HG03520 (cell line): Measurements from ENCODE around the gene CABP4.
A peak's percentile ranks its signal among the peaks of the same experiment; 100 is the strongest.
"Not testable (repeated sequence)": the region's sequence is repeated elsewhere in the genome, so short reads cannot be mapped to it uniquely, and the experiment has no call there.

Source experiments
- ATAC-seq: cut with Tn5 transposase; IDR thresholded peaks from one replicate; pipeline ENCODE4 v1.9.1; 2021; ENCODE audit warnings: mild to moderate bottlenecking, moderate library complexity; ENCODE audit not compliant: unreplicated experiment

The CABP4 gene

GRCh38 chr11:67418476-67419281, 36.5 kb upstream of the CABP4 start:
- ATAC-seq = no peak

GRCh38 chr11:67419325-67420049, 35.7 kb upstream of the CABP4 start:
- ATAC-seq = no peak

GRCh38 chr11:67420147-67420645, 35.0 kb upstream of the CABP4 start:
- no peak for ATAC-seq

- peak; percentile 76 for ATAC-seq
Observed at GRCh38 chr11:67420646-67421429, 34.3 kb upstream of the CABP4 start.

GRCh38 chr11:67421430-67422031, 33.6 kb upstream of the CABP4 start:
- ATAC-seq = no peak

- ATAC-seq = no peak
Observed at GRCh38 chr11:67422891-67423290, 32.3 kb upstream of the CABP4 start.

GRCh38 chr11:67423466-67423865, 31.7 kb upstream of the CABP4 start:
- ATAC-seq = no peak

- ATAC-seq = no peak
Observed at GRCh38 chr11:67423891-67424613, 31.1 kb upstream of the CABP4 start.

- ATAC-seq = not testable (repeated sequence)
Observed at GRCh38 chr11:67427364-67427859, 27.7 kb upstream of the CABP4 start.

- ATAC-seq = peak; percentile 69
Observed at GRCh38 chr11:67428052-67429001, 26.8 kb upstream of the CABP4 start, which contains the start of gene RPS6KB2. RPS6KB2 (plus strand) TSS chr11:67428494; CDS start chr11:67428546, 52 bp downstream.

- no peak for ATAC-seq
Observed at GRCh38 chr11:67429038-67429668, 26.0 kb upstream of the CABP4 start.

GRCh38 chr11:67429722-67430121, 25.4 kb upstream of the CABP4 start:
- ATAC-seq = no peak

- no peak for ATAC-seq
Observed at GRCh38 chr11:67431346-67432249, 23.6 kb upstream of the CABP4 start.

- ATAC-seq = no peak
Observed at GRCh38 chr11:67432655-67433349, 22.4 kb upstream of the CABP4 start.

- no peak for ATAC-seq
Observed at GRCh38 chr11:67433536-67434394, 21.4 kb upstream of the CABP4 start.

- ATAC-seq = no peak
Observed at GRCh38 chr11:67434395-67434881, 20.7 kb upstream of the CABP4 start.
